Lower lobe of right lung (tissue), 2 donors: ENCODE measurements around the gene SLC26A5. TPM values are rescaled to one million over a fixed set of nuclear protein-coding genes. Genes with fewer than 3 reads are reported as not detected.
A peak's percentile ranks its signal among the peaks of the same experiment; 100 is the strongest.
"Not testable (repeated sequence)": the region's sequence is repeated elsewhere in the genome, so short reads cannot be mapped to it uniquely, and the experiment has no call there.

Experiments
- ATAC-seq, 2 donors: fragments of 200-7000 bp; cut with Tn5 transposase; one replicate each; pipeline ENCODE4 v1.9.1; 2020 to 2022; ENCODE audit warnings: mild to moderate bottlenecking in 2 of 2, moderate library complexity in 2 of 2
- DNase-seq: peaks from one replicate; pipeline ENCODE4 v3.0.0-alpha.2; 2020
- H3K27ac ChIP-seq: fragments of 200-600 bp; one replicate; pipeline ENCODE4 v1.8.0; 2022
- H3K27me3 ChIP-seq: fragments of 200-600 bp; one replicate; pipeline ENCODE4 v1.8.0; 2022; ENCODE audit warnings: low read depth
- H3K36me3 ChIP-seq: fragments of 200-600 bp; one replicate; pipeline ENCODE4 v1.8.0; 2022; ENCODE audit warnings: mild to moderate bottlenecking
- H3K4me1 ChIP-seq: fragments of 200-600 bp; one replicate; pipeline ENCODE4 v1.8.0; 2022
- H3K4me3 ChIP-seq: fragments of 200-600 bp; one replicate; pipeline ENCODE4 v1.8.0; 2022; ENCODE audit warnings: mild to moderate bottlenecking
- H3K9me3 ChIP-seq: fragments of 200-600 bp; one replicate; pipeline ENCODE4 v1.8.0; 2022
- CTCF ChIP-seq: fragments of 200-600 bp; IDR thresholded peaks from one replicate; pipeline ENCODE4 v1.8.0; 2022; ENCODE audit warnings: antibody characterized with exemption, mild to moderate bottlenecking
- intact Hi-C: fragments of 100-400 bp; cut with DNase I; formaldehyde crosslinking; loops from one replicate; pipeline ENCODE4 v1.11.0; 2022
- long read RNA-seq: library from polyadenylated mRNA; unstranded; transcript quantifications from one replicate; pipeline ENCODE4 v2.0.0, GENCODE V29; 2021
- total RNA-seq: library from RNA; stranded (reverse); fragmentation: NEBNext Ultra II Directional; extraction: Animal tissue kit (Norgen Biotek cat#: 25700); gene quantifications from one replicate; pipeline ENCODE4 v1.2.1, GENCODE V29; 2021
- donor health status: DM: no; HTN: yes; CAD: no; lungs with severe emphysema.

The SLC26A5 gene
- total RNA-seq = 1.8 TPM
- long read RNA-seq, partial matches to known transcripts = 0 of 5 reads
- long read RNA-seq, other reads (novel, unspliced or antisense) = 5 of 5 reads

DNA sequence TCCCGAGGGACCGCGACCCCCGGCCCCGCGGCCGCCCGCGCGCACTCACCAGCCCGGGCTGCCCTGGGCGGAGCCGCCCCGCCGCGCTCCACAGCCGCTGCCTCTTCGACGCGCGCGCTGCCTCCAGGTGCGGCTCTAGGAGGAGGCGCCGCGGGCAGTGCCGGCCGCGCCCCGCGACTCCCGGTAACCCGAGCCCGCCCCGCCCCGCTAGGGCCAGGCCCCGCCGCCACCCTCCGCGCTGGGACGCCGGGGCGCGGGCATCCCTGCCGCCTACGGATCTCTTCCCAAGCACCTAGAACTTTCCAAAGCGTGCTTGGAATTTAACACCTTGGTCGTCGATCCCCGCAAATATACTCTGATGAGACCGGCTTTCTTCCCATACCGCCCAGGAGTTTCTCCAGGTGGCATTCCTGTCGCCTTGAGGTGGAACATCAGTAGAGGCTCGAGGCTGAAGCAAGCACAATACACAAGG, at the start of gene SLC26A5:
Gene SLC26A5 (minus strand): TSS at position 159 of the 472 bp plus-strand sequence. CDS start 24,693 bp downstream, outside the sequence.
- DNase-seq (peak; percentile 76), ATAC-seq (peak; percentile 96)
- Histone ChIP-seq H3K4me3 (peak within 1 kb of the TSS; percentile 47), H3K36me3 (no peaks in the 10 kb centered on the region), H3K9me3 (no peaks in the 10 kb centered on the region), H3K4me1 (peaks cover 12% of the 10 kb centered on the region), H3K27ac (peak within 1 kb of the TSS; percentile 31), H3K27me3 (peaks cover 41% of the 10 kb centered on the region)
- intact Hi-C loops = no loop called here
- no peak for TF ChIP-seq CTCF

GRCh38 chr7:103487419-103487818, 41.4 kb upstream of the SLC26A5 start:
- Histone ChIP-seq H3K27ac (no peak overlapping the region), H3K4me3 (no peak overlapping the region), H3K9me3 (no peaks in the 10 kb centered on the region), H3K36me3 (no peaks in the 10 kb centered on the region), H3K27me3 (no peaks in the 10 kb centered on the region), H3K4me1 (no peaks in the 10 kb centered on the region)
- DNase-seq = no peak
- no peak for ATAC-seq
- TF ChIP-seq CTCF = no peak
- intact Hi-C loops = no loop called here

GRCh38 chr7:103486873-103487272, 40.9 kb upstream of the SLC26A5 start:
- H3K27ac ChIP-seq, DNase-seq, intact Hi-C loops, H3K9me3 ChIP-seq, H3K4me1 ChIP-seq, ATAC-seq, H3K36me3 ChIP-seq, H3K4me3 ChIP-seq, H3K27me3 ChIP-seq: not testable (repeated sequence)

GRCh38 chr7:103480771-103481170, 34.8 kb upstream of the SLC26A5 start:
- Histone ChIP-seq H3K9me3 (no peaks in the 10 kb centered on the region), H3K27me3 (no peaks in the 10 kb centered on the region), H3K36me3 (no peaks in the 10 kb centered on the region), H3K27ac (no peak overlapping the region), H3K4me1 (no peaks in the 10 kb centered on the region), H3K4me3 (no peak overlapping the region)
- TF ChIP-seq CTCF = no peak
- intact Hi-C loops = no loop called here
- DNase-seq (no peak), ATAC-seq (no peak)

DNA sequence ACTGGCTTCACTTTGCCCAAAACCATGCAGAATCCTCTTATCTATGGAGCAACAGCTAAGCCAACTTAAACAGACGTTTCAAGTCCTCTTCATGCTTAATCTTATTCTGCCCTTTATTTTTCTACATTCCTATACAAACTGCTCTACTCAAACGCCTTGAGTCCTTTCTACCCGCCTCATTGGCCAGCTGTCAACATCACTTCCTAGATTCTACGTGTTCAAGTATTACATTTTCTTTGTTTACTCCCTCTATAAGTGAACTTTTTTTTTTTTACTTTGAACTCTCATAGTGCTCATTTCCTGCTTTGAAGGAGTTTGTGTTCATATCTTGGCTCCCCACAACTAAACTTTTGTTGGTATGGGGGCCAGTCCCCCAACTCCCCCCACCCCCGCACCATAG, 28.9 kb upstream of the SLC26A5 start:
- Histone ChIP-seq H3K36me3 (no peaks in the 10 kb centered on the region), H3K4me3 (no peak overlapping the region), H3K27ac (no peak overlapping the region), H3K4me1 (no peaks in the 10 kb centered on the region), H3K9me3 (no peaks in the 10 kb centered on the region), H3K27me3 (no peaks in the 10 kb centered on the region)
- ATAC-seq (peak in 1 of 2 donors; percentile 39), DNase-seq (no peak)
- no peak for TF ChIP-seq CTCF
- intact Hi-C loops = no loop called here

- H3K4me1 ChIP-seq = no peaks in the 10 kb centered on the region
- no peak overlapping the region for H3K27ac ChIP-seq
- H3K4me3 ChIP-seq = no peak overlapping the region
- H3K27me3 ChIP-seq = no peaks in the 10 kb centered on the region
- TF ChIP-seq CTCF = no peak
- no peak for DNase-seq
- no peaks in the 10 kb centered on the region for H3K9me3 ChIP-seq
- H3K36me3 ChIP-seq = no peaks in the 10 kb centered on the region
- intact Hi-C loops = no loop called here
- ATAC-seq = no peak
Observed at GRCh38 chr7:103469095-103469948, 23.3 kb upstream of the SLC26A5 start.
